ENCODE measurements around the gene NOD2.

NOD2 gene

DNA sequence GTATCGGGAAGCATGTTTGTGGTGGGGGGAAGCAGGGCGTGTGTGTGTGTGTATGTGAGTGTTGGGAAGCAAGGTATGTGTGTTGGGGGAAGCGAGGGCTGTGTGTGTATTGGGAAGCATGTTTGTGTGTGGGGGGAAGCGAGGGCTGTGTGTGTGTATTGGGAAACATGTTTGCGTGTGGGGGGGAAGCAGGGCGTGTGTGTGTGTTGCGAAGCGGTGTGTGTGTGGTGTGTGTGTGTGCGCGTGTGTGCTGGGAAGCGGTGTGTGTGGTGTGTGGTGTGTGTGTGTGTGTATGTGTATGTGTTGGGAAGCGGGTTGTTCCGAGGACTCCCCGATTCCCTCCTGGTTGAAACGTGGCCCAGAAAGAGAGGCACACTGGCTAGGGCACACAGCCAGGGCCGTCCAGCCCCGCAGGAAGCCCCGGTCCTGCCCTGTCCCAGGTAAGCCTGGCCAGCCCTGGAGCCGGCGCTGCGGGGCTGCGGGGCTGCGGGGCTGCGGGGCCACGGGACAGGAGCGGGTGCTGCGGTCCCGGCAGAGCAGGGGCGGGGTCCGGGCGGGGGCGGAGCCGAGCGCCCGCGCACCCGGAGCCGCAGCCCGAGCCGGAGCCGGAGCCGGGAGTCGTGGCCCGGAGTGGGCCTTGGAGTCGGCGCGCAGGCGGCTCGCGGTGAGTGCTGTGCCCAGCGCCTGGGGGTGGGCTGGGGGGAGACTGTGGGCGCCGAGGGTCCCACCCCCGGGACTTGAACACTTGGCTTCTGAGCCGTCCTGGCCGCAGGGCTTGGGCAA, at the start of gene NOD2:
Gene NOD2 (plus strand): TSS at position 608 of the 783 bp plus-strand sequence. CDS start 5,890 bp downstream, outside the sequence.
- no peak for DNase-seq (ENCODE audit: low read depth, low spot score)

DNA sequence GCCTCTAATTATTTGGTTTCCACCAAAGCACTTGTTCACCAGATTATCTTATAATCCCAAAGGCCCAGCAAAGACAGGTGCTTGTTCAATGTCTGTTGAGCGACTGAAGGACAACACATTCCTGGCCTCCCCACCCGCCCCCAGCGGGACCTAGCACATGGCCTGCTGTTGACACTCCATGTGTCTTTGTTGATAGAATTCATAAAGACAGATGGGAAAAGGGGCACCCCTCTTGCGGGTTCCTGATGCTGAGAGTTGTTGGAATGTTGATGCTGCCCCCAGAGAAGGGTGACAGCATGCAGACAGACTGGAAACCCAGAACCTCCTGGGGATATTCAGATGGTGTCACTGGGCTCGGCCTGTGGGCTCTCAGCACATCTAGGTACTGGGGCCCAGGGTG, 49.2 kb upstream of the NOD2 start:
- no peak for DNase-seq (ENCODE audit: low read depth, low spot score)

DNA sequence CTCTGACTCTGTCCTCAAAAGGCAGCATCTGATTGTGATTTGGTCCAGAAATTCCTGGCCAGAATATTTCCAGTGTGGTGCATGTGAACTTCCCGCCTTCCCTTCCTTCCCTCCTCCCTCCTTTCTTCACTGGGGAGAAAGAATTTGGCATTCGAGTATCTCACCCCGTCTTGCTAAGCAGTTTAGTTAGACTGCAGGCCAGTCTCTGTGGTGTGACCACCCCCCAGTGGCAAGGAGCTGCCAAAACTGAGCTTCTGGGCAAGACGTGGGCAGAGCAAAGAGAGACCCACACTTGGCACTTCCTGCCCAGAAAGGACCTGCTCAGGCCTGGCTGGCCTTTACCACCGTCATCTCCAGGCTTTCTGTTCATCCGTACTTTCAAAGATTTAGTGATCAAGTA, 48.7 kb upstream of the NOD2 start:
- DNase-seq (ENCODE audit: low read depth, low spot score): no peak

GRCh38 chr16:50645563-50646220, 47.7 kb upstream of the NOD2 start:
- no peak for DNase-seq (ENCODE audit: low read depth, low spot score)

- no peak for DNase-seq (ENCODE audit: low read depth, low spot score)
Measured at GRCh38 chr16:50646345-50646744, 47.1 kb upstream of the NOD2 start.

- no peak for DNase-seq (ENCODE audit: low read depth, low spot score)
Measured at GRCh38 chr16:50651835-50652438, 41.5 kb upstream of the NOD2 start.

DNA sequence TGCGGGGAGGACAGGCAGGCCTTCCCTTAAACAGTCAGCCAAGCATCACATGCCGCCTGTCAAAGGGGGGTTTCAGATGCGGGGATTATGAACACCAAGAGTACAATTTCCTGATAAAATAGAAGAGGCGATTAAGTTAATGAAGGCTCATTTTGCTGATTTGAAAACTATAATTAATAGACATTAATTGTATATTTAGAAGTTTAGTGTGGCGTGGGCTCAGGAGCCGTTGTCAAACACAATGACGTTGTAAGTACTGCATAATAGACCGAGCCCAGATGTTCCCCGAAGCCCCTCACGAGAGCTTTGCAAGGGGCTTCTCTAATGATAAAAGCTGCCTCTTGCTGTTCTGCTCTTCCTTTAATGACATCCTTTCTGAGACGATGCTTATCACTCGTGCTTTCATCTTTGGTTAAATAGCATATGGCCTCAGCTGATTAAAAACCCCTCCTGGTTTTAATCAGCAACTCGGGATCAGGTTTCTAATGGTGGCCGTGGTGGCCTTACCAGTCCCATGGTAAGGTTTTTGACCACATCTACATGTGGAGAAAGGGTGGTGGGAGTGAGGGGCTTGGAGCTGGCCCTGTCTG, 40.5 kb upstream of the NOD2 start:
- DNase-seq (ENCODE audit: low read depth, low spot score): no peak

- DNase-seq (ENCODE audit: low read depth, low spot score): no peak
Measured at GRCh38 chr16:50653633-50654519, 39.5 kb upstream of the NOD2 start.

DNA sequence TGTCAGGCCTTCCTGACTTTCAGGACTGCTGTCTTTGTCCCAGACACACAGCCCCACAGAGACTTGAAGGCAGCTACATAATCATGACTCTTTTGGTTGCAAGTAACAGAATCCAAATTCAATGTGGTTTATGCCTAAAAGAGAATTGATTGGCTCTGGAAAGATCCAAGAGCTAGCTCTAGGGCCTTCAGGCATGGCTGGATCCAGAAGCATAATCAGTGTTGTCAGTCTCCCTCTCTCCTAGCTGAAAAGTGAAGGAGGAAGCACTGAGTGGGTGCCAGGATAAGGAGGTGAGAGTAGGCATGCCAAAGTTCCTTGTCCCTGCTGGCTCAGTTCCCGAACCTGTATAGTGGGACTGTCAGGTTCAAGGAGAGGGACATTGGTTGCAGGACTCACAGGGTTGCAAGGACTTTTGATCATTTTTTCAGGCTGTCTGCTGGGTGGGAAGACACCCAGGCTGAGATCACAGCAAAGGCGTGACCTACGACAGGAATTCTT, 37.8 kb upstream of the NOD2 start:
- no peak for DNase-seq (ENCODE audit: low read depth, low spot score)

DNA sequence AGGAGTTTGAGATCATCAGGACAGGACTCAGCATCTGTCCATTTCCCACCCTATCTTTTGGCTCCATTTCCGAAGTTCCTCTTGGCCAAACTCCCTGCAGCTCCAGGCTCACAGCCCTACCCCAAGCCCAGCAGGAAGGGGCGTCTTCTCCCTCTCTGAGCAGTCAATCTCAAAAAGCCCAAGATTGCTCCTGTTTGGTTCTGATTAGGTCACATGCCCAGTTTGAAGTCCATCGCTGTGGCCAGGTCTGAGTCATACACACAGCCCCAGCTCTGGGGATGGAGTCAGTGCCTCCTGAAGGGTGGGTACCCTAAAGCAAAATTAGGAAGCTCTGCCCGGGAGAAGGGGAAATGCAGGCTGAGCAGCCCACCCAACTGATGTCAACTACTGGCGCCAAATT, 36.2 kb upstream of the NOD2 start:
- DNase-seq (ENCODE audit: low read depth, low spot score): no peak

GRCh38 chr16:50659806-50660205, 33.6 kb upstream of the NOD2 start:
- no peak for DNase-seq (ENCODE audit: low read depth, low spot score)

- DNase-seq (ENCODE audit: low read depth, low spot score): no peak
Measured at GRCh38 chr16:50662306-50662940, 31.0 kb upstream of the NOD2 start.

- no peak for DNase-seq (ENCODE audit: low read depth, low spot score)
Measured at GRCh38 chr16:50664270-50664669, 29.1 kb upstream of the NOD2 start.

- no peak for DNase-seq (ENCODE audit: low read depth, low spot score)
Measured at GRCh38 chr16:50665128-50665878, 28.1 kb upstream of the NOD2 start.

DNA sequence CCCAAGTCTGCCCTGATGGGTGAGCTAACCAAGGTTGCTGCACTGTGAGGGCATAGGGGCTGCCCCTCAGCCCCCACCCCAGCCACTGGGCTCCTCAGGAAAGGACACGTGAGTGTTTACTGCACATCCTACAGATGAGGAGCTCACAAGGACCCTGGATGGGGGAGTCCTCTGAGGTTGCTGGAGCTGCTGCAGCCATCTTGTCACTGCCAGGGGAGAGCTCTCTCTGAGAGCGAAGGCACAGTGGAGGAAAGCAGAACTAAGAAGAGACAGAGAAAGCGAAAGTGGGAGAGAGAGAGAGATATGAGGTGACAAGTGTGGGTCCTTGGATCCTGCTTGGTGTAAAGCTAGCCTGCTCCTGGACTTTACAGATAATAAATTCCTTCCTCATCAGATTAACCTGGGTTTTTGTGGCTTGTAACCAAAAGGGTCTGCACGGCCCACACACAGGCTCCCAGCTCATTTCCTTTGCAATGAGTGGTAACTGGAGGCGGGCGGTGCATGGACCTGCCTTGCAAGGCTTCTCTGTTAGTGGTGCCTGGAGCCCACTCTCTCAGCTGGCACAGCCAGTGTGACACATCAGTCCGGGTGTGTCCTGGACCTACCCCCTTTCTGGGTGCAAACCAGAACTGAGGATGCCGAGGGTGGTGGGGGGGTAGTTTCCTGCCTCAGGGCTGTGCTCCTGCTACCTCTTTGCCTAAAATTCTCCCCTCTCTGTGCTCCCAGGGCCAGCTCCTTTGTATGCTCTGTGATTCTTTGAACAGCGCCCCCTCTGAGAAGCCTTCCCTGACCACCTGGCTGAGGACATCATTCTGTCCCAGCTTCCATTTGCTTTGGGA, 26.5 kb upstream of the NOD2 start:
- no peak for DNase-seq (ENCODE audit: low read depth, low spot score)

- DNase-seq (ENCODE audit: low read depth, low spot score): no peak
Measured at GRCh38 chr16:50667497-50668367, 25.7 kb upstream of the NOD2 start.

GRCh38 chr16:50668368-50669008, 24.9 kb upstream of the NOD2 start:
- DNase-seq (ENCODE audit: low read depth, low spot score): no peak

GRCh38 chr16:50669741-50670140, 23.7 kb upstream of the NOD2 start:
- DNase-seq (ENCODE audit: low read depth, low spot score): no peak

All from iPS DF 19.7 (cell line).